HCT116 (cell line): ENCODE measurements around the gene DOK6.

Experiments
- EZH2 ChIP-seq: fragments of 200-600 bp; sonication (generic); IDR thresholded peaks from 2 replicates; pipeline ENCODE4 v1.6.1; 2017; ENCODE audit warnings: antibody characterized with exemption, mixed run types
- TCF7L2 ChIP-seq: IDR thresholded peaks from 2 replicates; pipeline ENCODE4 v1.7.0; 2011; ENCODE audit warnings: borderline replicate concordance, inconsistent platforms; ENCODE audit not compliant: insufficient read depth, insufficient read length; ENCODE audit errors: extremely low read depth
- TF ChIP-seq, protein P1 (sequence below), 3 experiments: fragments of 200-600 bp in 1 of 3; sonication (generic) in 1 of 3; IDR thresholded peaks in 2 of 3; conservative IDR thresholded peaks in 1 of 3; 2 replicates each; pipeline ENCODE4 v1.5.1; 2012 to 2017; ENCODE audit warnings: low read depth in 2 of 3, low read length in 2 of 3, antibody characterized with exemption in 1 of 3, borderline replicate concordance in 1 of 3, control low read depth in 1 of 3, mild to moderate bottlenecking in 1 of 3, mixed read lengths in 1 of 3, mixed run types in 1 of 3, moderate library complexity in 1 of 3; ENCODE audit not compliant: insufficient read depth in 1 of 3

DNA sequence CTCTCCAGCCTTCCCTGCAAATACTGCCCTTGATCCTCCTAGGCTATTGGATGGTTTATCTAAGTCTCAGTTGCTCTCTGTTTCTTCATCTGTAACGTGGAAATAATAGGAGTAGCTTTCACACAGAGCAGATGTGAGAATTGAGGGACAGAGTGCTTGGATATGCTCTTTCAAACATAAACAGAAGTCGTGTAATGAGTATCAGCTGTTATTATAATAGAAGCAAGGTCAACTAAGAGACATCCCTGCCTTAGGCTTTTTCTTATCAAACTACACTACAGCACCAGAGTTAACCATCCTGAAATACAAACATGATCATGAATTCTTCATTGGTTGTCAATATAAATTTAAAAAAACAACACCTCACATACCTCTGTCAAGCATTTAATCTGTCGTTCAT, 138.2 kb downstream of the DOK6 start:
- no peak for TF ChIP-seq EZH2
- TF ChIP-seq, protein P1, sequence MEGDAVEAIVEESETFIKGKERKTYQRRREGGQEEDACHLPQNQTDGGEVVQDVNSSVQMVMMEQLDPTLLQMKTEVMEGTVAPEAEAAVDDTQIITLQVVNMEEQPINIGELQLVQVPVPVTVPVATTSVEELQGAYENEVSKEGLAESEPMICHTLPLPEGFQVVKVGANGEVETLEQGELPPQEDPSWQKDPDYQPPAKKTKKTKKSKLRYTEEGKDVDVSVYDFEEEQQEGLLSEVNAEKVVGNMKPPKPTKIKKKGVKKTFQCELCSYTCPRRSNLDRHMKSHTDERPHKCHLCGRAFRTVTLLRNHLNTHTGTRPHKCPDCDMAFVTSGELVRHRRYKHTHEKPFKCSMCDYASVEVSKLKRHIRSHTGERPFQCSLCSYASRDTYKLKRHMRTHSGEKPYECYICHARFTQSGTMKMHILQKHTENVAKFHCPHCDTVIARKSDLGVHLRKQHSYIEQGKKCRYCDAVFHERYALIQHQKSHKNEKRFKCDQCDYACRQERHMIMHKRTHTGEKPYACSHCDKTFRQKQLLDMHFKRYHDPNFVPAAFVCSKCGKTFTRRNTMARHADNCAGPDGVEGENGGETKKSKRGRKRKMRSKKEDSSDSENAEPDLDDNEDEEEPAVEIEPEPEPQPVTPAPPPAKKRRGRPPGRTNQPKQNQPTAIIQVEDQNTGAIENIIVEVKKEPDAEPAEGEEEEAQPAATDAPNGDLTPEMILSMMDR (IDR thresholded peaks at IDR 0.05 in 2 of 3, conservative IDR thresholded peaks at IDR 0.05 in 1 of 3; ENCODE audit: borderline replicate concordance in 1 of 3, insufficient read depth in 1 of 3, low read depth in 2 of 3, low read length in 2 of 3) = no peak
- TF ChIP-seq TCF7L2 = no peak
